Loucy (cell line): Measurements from ENCODE around the gene DGKB.

Source experiments
- H2AFZ ChIP-seq: fragments of 200-600 bp; sonication (generic); 2 replicates; pipeline ENCODE4 v1.6.0; 2016; ENCODE audit warnings: antibody characterized with exemption, mild to moderate bottlenecking, low read length, moderate library complexity
- H3F3A ChIP-seq: fragments of 200-600 bp; 2 replicates; pipeline ENCODE4 v1.6.0; 2016; ENCODE audit warnings: antibody characterized with exemption, low read depth, mild to moderate bottlenecking
- H3K27me3 ChIP-seq: fragments of 200-600 bp; sonication (generic); 2 replicates; pipeline ENCODE4 v1.6.1; 2014; ENCODE audit warnings: low read length, mild to moderate bottlenecking; ENCODE audit not compliant: insufficient read depth, poor library complexity, severe bottlenecking
- H3K36me3 ChIP-seq: fragments of 200-600 bp; sonication (generic); 2 replicates; pipeline ENCODE4 v1.6.1; 2016; ENCODE audit warnings: low read length; ENCODE audit not compliant: insufficient read depth
- H3K4me1 ChIP-seq: fragments of 200-600 bp; sonication (generic); 2 replicates; pipeline ENCODE4 v1.5.1; 2014; ENCODE audit warnings: low read length, mild to moderate bottlenecking; ENCODE audit not compliant: insufficient read depth, poor library complexity, severe bottlenecking
- H3K4me2 ChIP-seq: fragments of 200-600 bp; sonication (generic); 2 replicates; pipeline ENCODE4 v1.6.0; 2014; ENCODE audit warnings: antibody characterized with exemption, low read length, low read depth, mild to moderate bottlenecking; ENCODE audit not compliant: poor library complexity, severe bottlenecking
- H3K4me3 ChIP-seq: fragments of 200-600 bp; sonication (generic); 2 replicates; pipeline ENCODE4 v1.5.1; 2014; ENCODE audit warnings: low read length, mild to moderate bottlenecking, mixed read lengths; ENCODE audit not compliant: poor library complexity, severe bottlenecking
- H3K79me2 ChIP-seq: fragments of 200-600 bp; sonication (generic); 2 replicates; pipeline ENCODE4 v1.6.1; 2014; ENCODE audit warnings: low read length; ENCODE audit not compliant: insufficient read depth
- H3K9ac ChIP-seq: fragments of 200-600 bp; sonication (generic); 2 replicates; pipeline ENCODE4 v1.6.0; 2014; ENCODE audit warnings: mild to moderate bottlenecking, low read depth, low read length, moderate library complexity; ENCODE audit not compliant: poor library complexity, severe bottlenecking
- H3K9me2 ChIP-seq: fragments of 200-600 bp; sonication (generic); replicated peaks from 2 replicates; pipeline ENCODE4 v1.6.1; 2016; ENCODE audit warnings: low read depth, low read length, mixed read lengths
- H3K9me3 ChIP-seq: fragments of 200-600 bp; sonication (generic); 2 replicates; pipeline ENCODE4 v1.6.1; 2014; ENCODE audit warnings: mild to moderate bottlenecking, antibody characterized with exemption, low read length, low read depth; ENCODE audit not compliant: insufficient read depth
- H4K20me1 ChIP-seq: fragments of 200-600 bp; sonication (generic); 2 replicates; pipeline ENCODE4 v1.6.0; 2014; ENCODE audit warnings: antibody characterized with exemption, low read length, mild to moderate bottlenecking; ENCODE audit not compliant: insufficient read depth, poor library complexity, severe bottlenecking
- CTCF ChIP-seq: fragments of 200-600 bp; sonication (generic); conservative IDR thresholded peaks from 2 replicates; pipeline ENCODE4 v1.5.1; 2014; ENCODE audit warnings: mild to moderate bottlenecking, antibody characterized with exemption, low read length
- EZH2phosphoT487 ChIP-seq: fragments of 200-600 bp; IDR thresholded peaks from 2 replicates; pipeline ENCODE4 v1.6.1; 2018; ENCODE audit warnings: antibody characterized with exemption, mild to moderate bottlenecking, moderate library complexity, borderline replicate concordance

DGKB gene

GRCh38 chr7:14740606-14741005, 161.9 kb downstream of the DGKB start:
- no peak overlapping the region for H2AFZ ChIP-seq
- no peaks in the 10 kb centered on the region for H3F3A ChIP-seq
- no peaks in the 10 kb centered on the region for H3K9me3 ChIP-seq
- peaks cover 4% of the 10 kb centered on the region for H3K4me1 ChIP-seq
- H3K9ac ChIP-seq = no peak overlapping the region
- H3K4me2 ChIP-seq = no peak overlapping the region
- no peaks in the 10 kb centered on the region for H3K9me2 ChIP-seq
- no peak overlapping the region for H3K4me3 ChIP-seq
- H4K20me1 ChIP-seq = no peaks in the 10 kb centered on the region
- H3K79me2 ChIP-seq = no peaks in the 10 kb centered on the region
- H3K36me3 ChIP-seq = no peaks in the 10 kb centered on the region
- TF ChIP-seq EZH2phosphoT487 (no peak), CTCF (no peak)
- H3K27me3 ChIP-seq = no peaks in the 10 kb centered on the region

- no peaks in the 10 kb centered on the region for H3K9me3 ChIP-seq
- no peak for TF ChIP-seq CTCF
- TF ChIP-seq EZH2phosphoT487 = no peak
- peak overlapping the region; percentile 39 for H3K4me2 ChIP-seq
- H3K27me3 ChIP-seq = no peaks in the 10 kb centered on the region
- H3K9me2 ChIP-seq = no peaks in the 10 kb centered on the region
- H3F3A ChIP-seq = no peaks in the 10 kb centered on the region
- no peaks in the 10 kb centered on the region for H3K79me2 ChIP-seq
- H4K20me1 ChIP-seq = no peaks in the 10 kb centered on the region
- H3K9ac ChIP-seq = no peak overlapping the region
- peaks cover 4% of the 10 kb centered on the region for H3K4me1 ChIP-seq
- H3K4me3 ChIP-seq = peak overlapping the region; percentile 15
- H3K36me3 ChIP-seq = no peaks in the 10 kb centered on the region
- peak overlapping the region; percentile 80 for H2AFZ ChIP-seq
These were observed 162.7 kb downstream of the DGKB start for GRCh38 chr7:14739841-14740185.

GRCh38 chr7:14739168-14739840, 163.2 kb downstream of the DGKB start:
- peak overlapping the region; percentile 39 for H3K4me2 ChIP-seq
- TF ChIP-seq EZH2phosphoT487 (no peak), CTCF (no peak)

More at GRCh38 chr7:14739168-14739840, 163.2 kb downstream of the DGKB start:
- Histone ChIP-seq H3K4me1 (peaks cover 4% of the 10 kb centered on the region), H3K79me2 (no peaks in the 10 kb centered on the region), H3K9me3 (no peaks in the 10 kb centered on the region), H2AFZ (peak overlapping the region; percentile 80), H3K4me3 (peak overlapping the region; percentile 15), H3K9ac (no peak overlapping the region), H4K20me1 (no peaks in the 10 kb centered on the region), H3K27me3 (no peaks in the 10 kb centered on the region), H3K36me3 (no peaks in the 10 kb centered on the region), H3K9me2 (no peaks in the 10 kb centered on the region), H3F3A (no peaks in the 10 kb centered on the region)
